Urothelium cell line (cell line): ENCODE results near the gene PSAT1.

ENCODE experiments used
- DNase-seq: peaks from one replicate; pipeline ENCODE4 v3.0.0; 2011; ENCODE audit warnings: low spot score, mixed read lengths
- FAIRE-seq: peaks from 2 replicates; lab custom pipeline; 2011; peaks lifted over from hg19 to GRCh38; lab: Jason Lieb, UNC

PSAT1 gene

GRCh38 chr9:78314953-78315870, 18.3 kb downstream of the PSAT1 start:
- FAIRE-seq (no peak), DNase-seq (no peak)

DNA sequence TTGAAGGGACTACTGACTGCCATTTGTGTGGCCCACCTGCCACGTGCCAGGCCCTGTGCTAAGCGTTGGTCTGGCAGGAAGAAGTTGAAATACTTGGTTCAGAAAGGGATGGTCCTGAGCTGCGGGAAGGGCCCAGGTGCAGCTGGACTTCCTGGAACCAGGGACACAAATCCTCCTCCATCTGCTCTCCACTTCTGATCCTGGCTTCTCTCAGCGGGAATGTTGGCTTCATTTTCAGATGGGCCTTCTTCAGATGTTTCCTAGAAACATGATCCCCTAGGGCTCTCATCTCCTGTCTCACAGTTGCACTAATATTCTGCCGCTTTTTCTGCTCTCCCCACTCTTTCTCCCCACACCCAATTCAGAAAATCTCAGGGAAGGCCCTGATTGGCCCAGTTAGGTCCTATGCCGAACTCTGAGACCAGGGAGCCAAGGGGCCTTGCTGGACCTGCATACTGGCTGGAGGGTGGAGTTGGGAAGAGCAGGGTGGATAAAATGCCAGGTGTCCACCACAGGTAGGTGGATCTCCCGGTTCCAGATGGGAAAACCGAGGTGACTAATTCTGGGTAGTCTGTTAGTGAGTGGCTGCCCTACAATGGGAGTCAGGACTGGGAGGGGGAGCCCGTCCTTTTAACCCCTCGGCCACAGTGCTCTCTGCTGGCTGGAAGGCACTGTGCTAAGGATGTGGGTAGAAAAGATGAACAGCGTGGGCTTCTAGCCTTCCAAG, 19.4 kb downstream of the PSAT1 start:
- no peak for FAIRE-seq
- no peak for DNase-seq

DNA sequence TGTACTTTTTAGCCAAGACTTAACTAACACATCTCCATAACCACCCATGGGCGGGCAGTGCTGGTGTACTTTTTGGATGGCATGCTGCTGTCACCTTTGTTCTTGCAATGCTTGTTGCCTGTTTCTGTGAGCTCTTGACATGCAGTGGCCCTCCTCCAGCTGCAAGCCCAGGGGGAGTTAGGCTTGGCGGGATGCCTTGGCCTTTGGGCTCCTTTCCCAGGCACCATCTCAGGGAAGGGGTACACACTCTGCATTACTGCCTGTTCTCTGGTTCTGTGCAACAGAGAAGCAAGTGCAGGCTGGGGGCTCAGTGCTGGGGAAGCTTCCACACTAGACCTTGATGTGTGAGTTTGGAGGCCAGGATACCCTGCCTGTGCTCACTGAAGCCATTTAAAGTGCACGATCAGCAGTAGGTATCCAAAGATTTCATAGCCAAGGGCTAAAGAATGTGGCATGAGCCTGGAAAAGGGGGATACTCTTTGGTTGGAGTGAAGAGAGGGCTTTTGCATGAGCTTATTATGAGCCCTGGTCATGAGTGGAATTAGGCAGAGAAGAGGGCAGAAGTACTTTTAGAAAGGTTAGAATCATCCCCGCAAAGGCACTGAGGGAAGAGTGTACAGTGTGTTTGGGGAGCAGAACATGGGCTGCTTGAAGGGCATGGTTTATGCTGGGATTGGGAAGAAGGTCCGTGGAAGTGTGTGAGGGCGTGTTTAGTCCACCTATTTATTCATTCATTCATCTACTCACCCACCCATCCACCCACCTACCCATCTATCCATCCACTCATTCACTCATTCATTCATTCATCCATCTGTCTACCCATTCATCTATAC, 22.5 kb downstream of the PSAT1 start:
- no peak for FAIRE-seq

DNA sequence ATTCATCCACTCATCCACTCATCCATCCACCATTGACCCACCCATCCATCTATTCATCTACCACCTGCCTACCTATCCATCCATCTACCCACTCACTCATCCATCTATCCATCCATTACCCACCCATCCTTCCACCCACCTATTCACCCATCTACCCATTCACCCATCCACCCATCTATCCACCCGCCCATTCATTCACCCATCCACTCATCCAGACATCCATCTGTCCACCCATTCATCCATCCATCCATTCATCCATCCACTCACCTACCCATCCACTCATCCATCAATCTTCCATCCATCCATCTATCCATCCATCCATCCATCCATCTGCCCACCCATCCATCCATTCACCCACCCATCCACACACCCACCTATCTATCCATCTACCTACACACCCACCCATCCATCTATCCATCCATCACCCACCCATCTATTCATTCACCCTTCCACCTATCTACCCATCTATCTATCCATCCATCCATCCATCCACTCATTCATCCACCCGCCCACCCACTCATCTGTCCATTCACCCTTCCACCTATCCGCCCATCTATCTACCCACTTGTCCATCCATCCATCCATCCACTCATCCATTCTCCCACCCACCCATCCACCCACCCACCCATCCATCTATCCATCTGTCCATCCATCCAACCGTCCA, 23.2 kb downstream of the PSAT1 start:
- DNase-seq (no peak), FAIRE-seq (peak; percentile 93)

More for the DNA sequence above, 22.5 kb downstream of the PSAT1 start:
- DNase-seq, result no peak

DNA sequence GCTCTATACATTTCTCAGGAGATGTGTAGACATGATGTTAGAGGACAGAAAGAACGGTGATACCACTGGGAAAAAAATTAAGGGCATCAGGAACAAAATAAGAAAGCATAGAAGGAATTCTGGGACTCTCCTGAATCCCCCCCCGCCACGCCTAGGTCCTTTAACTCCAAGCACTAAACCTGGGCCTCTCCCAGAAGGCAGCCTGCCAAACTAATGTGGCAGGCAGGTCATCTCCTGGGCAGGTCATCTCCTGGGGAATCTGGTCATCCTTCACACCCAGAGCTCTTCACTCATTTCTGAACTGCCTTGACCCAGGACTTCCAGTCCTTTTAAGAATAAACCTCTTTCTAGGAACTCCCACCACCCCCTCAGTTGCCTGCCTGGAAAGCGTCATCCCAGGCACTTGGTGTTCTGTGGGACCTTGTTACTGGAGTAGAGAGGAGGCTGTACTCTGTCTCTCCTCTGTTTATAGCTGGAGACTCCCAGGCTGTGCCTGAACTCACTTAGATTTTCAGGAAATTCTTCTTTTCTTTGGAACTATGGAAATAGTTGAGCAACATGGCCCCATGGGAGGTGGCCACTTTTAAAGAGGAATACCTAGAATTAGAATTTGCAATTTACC, 24.1 kb downstream of the PSAT1 start:
- DNase-seq (no peak), FAIRE-seq (no peak)

- DNase-seq (no peak), FAIRE-seq (no peak)
Measured at GRCh38 chr9:78321505-78321904, 24.6 kb downstream of the PSAT1 start.

- no peak for FAIRE-seq
Measured at GRCh38 chr9:78324068-78324650, 27.2 kb downstream of the PSAT1 start.

GRCh38 chr9:78324682-78325081, 27.8 kb downstream of the PSAT1 start:
- DNase-seq (no peak), FAIRE-seq (no peak)

More at GRCh38 chr9:78324068-78324650, 27.2 kb downstream of the PSAT1 start:
- DNase-seq, result no peak

GRCh38 chr9:78325343-78325742, 28.4 kb downstream of the PSAT1 start:
- DNase-seq (no peak), FAIRE-seq (no peak)

GRCh38 chr9:78325846-78326360, 29.0 kb downstream of the PSAT1 start:
- FAIRE-seq, result no peak

DNA sequence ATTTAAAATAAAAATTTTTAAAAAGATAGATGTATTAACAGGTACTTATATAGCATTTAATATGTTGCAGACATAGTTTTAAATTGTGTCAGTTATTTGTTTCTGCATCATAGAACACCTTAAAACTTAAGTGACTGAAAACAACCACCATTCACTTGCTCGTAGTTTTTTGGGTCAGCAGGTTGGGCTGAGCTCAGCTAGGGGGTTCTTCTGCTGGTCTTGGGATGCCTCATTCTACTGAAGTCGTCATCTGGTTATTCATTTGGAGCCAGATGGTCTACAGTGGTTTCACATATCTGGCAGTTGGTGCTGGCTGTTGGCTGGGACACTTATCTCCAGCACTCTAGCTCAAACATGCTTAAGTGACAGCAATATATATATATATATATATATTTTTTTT, 29.6 kb downstream of the PSAT1 start:
- FAIRE-seq (no peak), DNase-seq (no peak)

More at GRCh38 chr9:78325846-78326360, 29.0 kb downstream of the PSAT1 start:
- no peak for DNase-seq

GRCh38 chr9:78332381-78332780, 35.5 kb downstream of the PSAT1 start:
- no peak for DNase-seq

GRCh38 chr9:78348848-78349247, 51.9 kb downstream of the PSAT1 start:
- no peak for DNase-seq
- no peak for FAIRE-seq

More at GRCh38 chr9:78332381-78332780, 35.5 kb downstream of the PSAT1 start:
- no peak for FAIRE-seq

DNA sequence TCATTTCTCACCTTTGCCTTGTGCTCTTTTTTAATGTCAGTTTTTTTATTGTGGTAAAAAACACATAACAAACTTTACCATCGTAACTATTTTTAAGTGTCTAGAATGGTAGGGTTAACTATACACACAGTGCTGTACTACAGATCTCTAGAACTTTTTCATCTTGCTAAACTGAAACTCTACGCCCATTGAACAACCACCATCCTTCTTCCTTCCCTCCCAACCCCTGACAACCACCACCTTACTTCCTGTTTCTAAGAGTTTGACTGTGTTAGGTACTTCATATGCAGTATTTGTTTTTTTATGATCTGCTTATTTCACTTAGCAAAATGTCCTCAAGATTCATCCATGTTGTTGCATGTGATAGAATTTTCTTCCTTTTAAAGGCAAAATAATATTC, 54.9 kb downstream of the PSAT1 start:
- DNase-seq (no peak), FAIRE-seq (no peak)

- DNase-seq, result no peak
- no peak for FAIRE-seq
Measured at GRCh38 chr9:78354324-78354973, 57.5 kb downstream of the PSAT1 start.

DNA sequence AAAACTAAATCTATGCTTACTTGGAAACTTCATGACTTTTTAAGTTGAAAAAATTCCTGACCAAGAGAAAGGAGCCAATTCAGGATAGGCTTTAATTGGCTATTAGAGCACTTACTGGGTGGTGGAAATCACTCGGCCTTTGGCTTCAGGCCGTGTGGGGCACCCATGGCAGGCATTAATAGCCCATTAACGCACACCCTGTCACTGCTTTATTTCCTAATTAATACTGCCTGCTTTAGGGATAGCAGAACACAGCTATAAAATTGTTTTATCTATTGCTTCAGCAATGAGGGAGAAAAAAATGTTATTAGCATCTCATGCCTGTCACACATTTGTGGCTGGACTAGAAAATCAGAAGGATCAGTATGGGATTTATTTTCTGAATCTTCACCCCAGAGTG, 58.1 kb downstream of the PSAT1 start:
- FAIRE-seq (no peak), DNase-seq (no peak)

- DNase-seq, result no peak
- FAIRE-seq, result no peak
Measured at GRCh38 chr9:78356634-78357033, 59.7 kb downstream of the PSAT1 start.

DNA sequence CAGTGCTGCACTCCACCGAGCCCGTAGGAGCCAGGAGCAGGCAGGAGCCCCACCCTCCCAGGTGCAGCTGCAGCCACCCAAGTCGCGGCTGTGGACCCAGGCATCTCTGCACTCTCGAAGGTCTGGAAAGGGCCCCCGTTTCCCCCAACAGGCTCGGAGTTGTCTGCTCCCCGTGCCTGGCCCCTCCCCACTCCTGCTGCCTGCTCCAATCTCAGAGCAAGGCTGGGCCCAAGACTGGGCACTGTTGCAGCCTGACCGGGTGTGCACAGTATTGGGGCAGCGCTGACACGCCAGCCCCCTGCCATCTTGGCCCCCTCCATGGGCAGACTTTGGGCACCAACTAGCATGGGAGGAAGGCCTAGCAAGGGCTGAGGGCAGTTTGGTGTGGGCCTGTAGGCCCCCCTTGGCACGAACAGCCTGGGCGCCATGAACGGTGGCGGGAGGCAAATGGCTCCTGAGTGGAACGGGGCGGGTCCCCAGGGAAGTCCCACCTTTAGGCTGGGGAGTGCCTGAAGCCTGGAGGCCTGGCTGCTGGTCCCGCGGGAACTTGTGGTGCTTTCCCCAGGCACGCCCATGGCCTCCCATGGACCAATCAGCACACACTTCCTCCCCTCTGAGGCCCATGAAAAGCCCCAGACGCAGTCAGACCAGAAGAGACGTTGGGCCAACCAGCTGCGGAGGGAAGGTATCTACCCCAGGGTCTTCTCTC, 60.4 kb downstream of the PSAT1 start:
- DNase-seq, result no peak

More for the DNA sequence above, 60.4 kb downstream of the PSAT1 start:
- FAIRE-seq, result no peak
